NT2/D1 (cell line): ENCODE data around the gene RHOG.

ENCODE experiments used
- SUZ12 ChIP-seq: IDR thresholded peaks from 2 replicates; pipeline ENCODE4 v1.6.1; 2011; ENCODE audit not compliant: insufficient read length, insufficient read depth; ENCODE audit errors: extremely low read depth
- ZNF274 ChIP-seq: IDR thresholded peaks from 2 replicates; pipeline ENCODE4 v1.6.1; 2011; ENCODE audit warnings: mild to moderate bottlenecking, low read depth, low read length

DNA sequence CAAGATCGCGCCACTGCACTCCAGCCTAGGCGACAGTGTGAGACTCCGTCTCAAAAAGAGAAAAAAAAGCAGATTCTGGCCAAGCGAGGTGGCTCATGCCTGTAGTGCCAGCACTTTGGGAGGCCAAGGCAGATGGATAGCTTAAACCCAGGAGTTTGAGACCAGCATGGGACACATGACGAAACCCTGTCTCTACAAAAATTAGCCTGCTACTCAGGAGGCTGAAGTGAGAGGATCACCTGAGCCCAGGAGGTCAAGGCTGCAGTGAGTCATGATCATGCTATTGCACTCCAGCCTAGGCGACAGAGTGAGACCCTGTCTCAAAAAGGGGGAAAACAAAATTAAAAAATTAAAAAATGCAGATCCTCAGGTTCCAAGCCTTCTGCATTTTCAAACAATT, 18.4 kb downstream of the RHOG start:
- TF ChIP-seq ZNF274 (no peak), SUZ12 (no peak)
